Activated naive CD4-positive, alpha-beta T cell treated with anti-CD3 and anti-CD28 coated beads, Interleukin-2, amount 10 ng/mL, durations not matched to agents 7 days and 5 days (primary cell): ENCODE data around the gene IGF1R.
"Not testable (repeated sequence)": the region's sequence is repeated elsewhere in the genome, so short reads cannot be mapped to it uniquely, and the experiment has no call there.

ENCODE experiments used
- CTCF ChIA-PET: fragments of 350-600 bp; sonication (Branson Sonifier 250); formaldehyde crosslinking; loops from one replicate; lab custom pipeline; 2021; ENCODE audit warnings: antibody characterized with exemption; lab: Charles Lee
- DNase-seq: peaks from one replicate; pipeline ENCODE4 v3.0.0-alpha.2; 2020
- H3K27ac Mint-ChIP-seq: one replicate; pipeline ENCODE4 v1.8.0; 2021; ENCODE audit warnings: mild to moderate bottlenecking, moderate library complexity, mixed read lengths
- H3K27me3 Mint-ChIP-seq: one replicate; pipeline ENCODE4 v1.8.0; 2021; ENCODE audit warnings: mild to moderate bottlenecking, mixed read lengths
- H3K36me3 Mint-ChIP-seq: one replicate; pipeline ENCODE4 v1.8.0; 2021; ENCODE audit warnings: mixed read lengths
- H3K4me1 Mint-ChIP-seq: one replicate; pipeline ENCODE4 v1.8.0; 2021; ENCODE audit warnings: mixed read lengths
- H3K4me3 Mint-ChIP-seq: one replicate; pipeline ENCODE4 v1.8.0; 2021; ENCODE audit warnings: mild to moderate bottlenecking, moderate library complexity, mixed read lengths
- H3K9me3 Mint-ChIP-seq: one replicate; pipeline ENCODE4 v1.8.0; 2021; ENCODE audit warnings: mixed read lengths

The IGF1R gene

DNA sequence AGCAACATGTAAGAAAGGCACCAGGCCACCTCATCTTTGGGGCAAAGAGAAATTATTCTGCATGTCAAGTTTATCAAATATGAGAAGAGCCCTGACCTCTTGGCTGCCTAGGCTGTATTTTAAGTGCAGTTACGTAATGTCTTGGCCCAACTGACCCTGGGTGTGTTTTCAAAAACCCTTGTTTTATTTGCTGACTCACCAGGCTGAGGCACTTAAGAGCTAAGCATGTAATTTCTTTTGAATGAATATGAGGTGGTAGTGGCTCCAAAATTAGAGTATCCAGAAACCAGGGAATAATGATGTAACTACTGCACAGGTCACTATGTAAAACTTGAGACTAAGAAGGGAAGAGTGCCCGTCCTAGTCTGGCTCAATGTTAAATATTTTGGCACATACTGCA is 335.0 kb downstream of the IGF1R start:
- H3K27me3 Mint-ChIP-seq: no peaks in the 10 kb centered on the region
- DNase-seq: no peak
- CTCF ChIA-PET: no interaction called here

DNA sequence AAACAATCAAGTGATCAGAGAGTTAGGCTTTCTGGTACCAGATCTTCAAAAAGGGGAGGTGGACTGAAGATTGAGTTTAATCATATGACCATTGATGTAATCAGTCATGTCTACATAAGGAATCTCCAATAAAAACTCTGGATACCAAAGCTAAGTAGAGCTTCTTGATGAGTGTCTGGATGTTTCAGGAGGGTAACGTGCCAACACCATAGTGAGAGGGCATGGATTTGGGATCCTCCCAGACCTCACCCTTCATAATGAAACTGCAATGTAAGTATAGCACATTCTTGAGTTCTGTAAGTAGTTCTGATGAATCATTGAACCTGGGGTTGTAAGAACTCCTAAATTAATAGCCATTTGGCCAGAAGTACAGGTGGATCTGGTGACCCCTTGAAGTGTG is 337.9 kb downstream of the IGF1R start:
- Mint-ChIP-seq H3K4me1 (no peaks in the 10 kb centered on the region), H3K27ac (no peak overlapping the region), H3K27me3 (no peaks in the 10 kb centered on the region), H3K4me3 (no peak overlapping the region), H3K9me3 (peaks cover 20% of the 10 kb centered on the region), H3K36me3 (no peaks in the 10 kb centered on the region)
- CTCF ChIA-PET: interaction anchor here (0.6 kb wide), 1 partner anchor 546 kb away, joined by 3 read pairs; no protein-coding TSS in a partner anchor
- DNase-seq: no peak

More for the DNA sequence above, 335.0 kb downstream of the IGF1R start:
- H3K27ac Mint-ChIP-seq: no peak overlapping the region
- no peaks in the 10 kb centered on the region for H3K36me3 Mint-ChIP-seq
- H3K9me3 Mint-ChIP-seq: peaks cover 20% of the 10 kb centered on the region
- no peaks in the 10 kb centered on the region for H3K4me1 Mint-ChIP-seq
- H3K4me3 Mint-ChIP-seq: no peak overlapping the region

DNA sequence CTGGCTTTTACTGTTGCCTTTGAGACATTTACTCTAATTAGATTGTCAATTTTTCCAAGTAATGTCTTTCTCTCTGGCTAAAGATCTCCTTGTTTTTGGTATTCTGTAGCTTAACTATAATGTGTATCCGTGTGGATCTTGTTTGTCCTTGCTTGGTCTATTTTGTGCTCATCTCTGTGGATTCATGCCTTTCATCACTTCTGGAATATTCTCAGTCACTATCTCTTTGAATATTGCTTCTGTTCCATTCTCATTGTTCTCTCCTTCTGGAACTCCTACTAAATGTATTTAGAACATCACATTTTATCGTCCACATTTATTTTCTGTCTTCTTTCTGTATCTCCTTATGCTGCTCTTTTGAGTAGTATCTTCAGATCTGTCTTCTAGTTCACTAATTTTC is 346.6 kb downstream of the IGF1R start:
- H3K27me3 Mint-ChIP-seq: no peaks in the 10 kb centered on the region
- peaks cover 5% of the 10 kb centered on the region for H3K9me3 Mint-ChIP-seq
- no peak overlapping the region for H3K27ac Mint-ChIP-seq
- DNase-seq: no peak
- H3K36me3 Mint-ChIP-seq: no peaks in the 10 kb centered on the region
- H3K4me3 Mint-ChIP-seq: no peak overlapping the region
- no peaks in the 10 kb centered on the region for H3K4me1 Mint-ChIP-seq
- CTCF ChIA-PET: no interaction called here

DNA sequence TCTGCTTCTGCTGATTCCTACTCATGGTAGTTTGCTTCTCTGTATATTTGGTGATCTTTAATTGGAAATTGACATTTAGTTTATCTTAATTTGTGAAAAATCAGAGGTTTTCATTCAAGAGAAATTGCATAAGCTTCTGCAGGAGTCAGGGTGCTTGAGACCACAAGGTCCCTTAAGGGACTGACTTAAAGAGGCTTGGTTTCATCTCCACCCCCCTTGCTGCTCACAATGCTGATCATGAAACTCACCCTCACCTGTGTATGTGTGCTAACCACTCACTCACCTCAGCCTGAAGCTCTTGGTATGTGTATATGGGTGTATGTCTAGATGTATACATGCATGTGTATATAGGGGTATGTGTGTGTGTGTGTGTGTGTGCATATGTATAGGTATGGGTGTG is 347.8 kb downstream of the IGF1R start:
- Mint-ChIP-seq H3K36me3 (no peaks in the 10 kb centered on the region), H3K4me3 (no peak overlapping the region), H3K27me3 (no peaks in the 10 kb centered on the region), H3K27ac (no peak overlapping the region), H3K9me3 (peaks cover 5% of the 10 kb centered on the region), H3K4me1 (no peaks in the 10 kb centered on the region)
- DNase-seq: no peak
- CTCF ChIA-PET: no interaction called here

DNA sequence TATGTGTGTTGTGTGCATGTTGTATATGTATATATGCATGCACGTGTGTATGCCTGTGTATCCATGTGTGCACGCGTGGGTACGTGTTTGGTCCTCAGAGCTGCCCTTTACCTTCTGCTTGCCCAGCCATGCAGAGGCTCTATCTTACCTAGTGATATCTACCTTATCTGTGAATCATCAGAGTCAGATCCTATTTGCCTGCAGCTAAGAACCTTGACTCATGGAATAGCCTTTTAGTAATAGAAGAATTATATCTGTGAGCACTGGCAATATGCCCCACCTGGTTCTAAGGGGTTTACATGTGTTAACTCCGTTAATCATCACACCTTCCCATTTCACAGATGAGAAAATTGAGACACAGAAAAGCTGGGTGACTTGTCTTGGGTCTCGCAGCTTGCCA is 348.3 kb downstream of the IGF1R start:
- Mint-ChIP-seq H3K27me3 (no peaks in the 10 kb centered on the region), H3K27ac (no peak overlapping the region), H3K9me3 (peaks cover 5% of the 10 kb centered on the region), H3K4me1 (no peaks in the 10 kb centered on the region), H3K36me3 (no peaks in the 10 kb centered on the region), H3K4me3 (no peak overlapping the region)
- CTCF ChIA-PET: interaction anchor here (0.8 kb wide), 1 partner anchor 853 kb away, joined by 3 read pairs; no protein-coding TSS in a partner anchor
- no peak for DNase-seq

DNA sequence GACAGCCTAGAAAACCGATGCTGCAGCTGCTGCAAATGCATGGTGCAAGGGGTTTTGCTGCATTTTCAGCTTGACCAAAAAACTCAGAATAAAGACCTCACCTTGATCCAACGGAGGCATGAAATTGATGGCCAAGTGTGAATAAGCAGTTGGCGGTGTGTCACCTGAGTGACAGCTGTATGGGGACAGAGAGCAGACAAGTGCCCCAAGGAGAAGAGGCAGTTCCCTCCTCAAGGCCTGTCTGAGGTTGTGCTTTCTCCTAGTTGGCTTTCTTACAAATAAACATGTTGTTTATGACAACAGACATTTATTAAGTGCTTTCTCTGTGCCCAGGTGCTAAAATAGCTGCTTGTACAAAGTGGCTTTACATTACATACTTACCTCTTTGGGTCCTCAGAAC is 349.0 kb downstream of the IGF1R start:
- DNase-seq: no peak
- Mint-ChIP-seq H3K4me1 (no peaks in the 10 kb centered on the region), H3K36me3 (no peaks in the 10 kb centered on the region), H3K4me3 (no peak overlapping the region), H3K9me3 (peaks cover 5% of the 10 kb centered on the region), H3K27ac (no peak overlapping the region), H3K27me3 (peaks cover 4% of the 10 kb centered on the region)
- CTCF ChIA-PET: interaction anchor here (0.8 kb wide), 1 partner anchor 854 kb away, joined by 3 read pairs; no protein-coding TSS in a partner anchor

DNA sequence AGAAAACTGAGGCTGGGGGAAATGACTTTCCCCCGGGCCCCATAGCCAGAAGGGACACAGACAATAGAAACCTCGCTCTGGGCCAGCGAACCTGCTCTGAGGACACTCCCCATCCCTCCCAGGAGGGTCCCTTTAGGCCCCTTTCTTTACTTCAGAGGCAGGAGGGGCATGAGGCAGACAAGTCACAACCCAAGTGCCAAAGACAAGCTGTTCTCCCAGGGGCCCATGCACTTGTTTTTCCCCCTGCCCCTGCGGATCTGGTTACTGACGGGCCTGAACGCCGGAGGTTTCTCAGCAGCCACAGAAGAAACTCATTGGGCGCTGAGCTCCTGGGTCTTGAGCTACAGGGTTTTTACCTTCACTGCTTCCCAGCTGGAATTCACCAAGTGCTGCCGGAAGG is 349.4 kb downstream of the IGF1R start:
- H3K4me1 Mint-ChIP-seq: no peaks in the 10 kb centered on the region
- peaks cover 5% of the 10 kb centered on the region for H3K9me3 Mint-ChIP-seq
- DNase-seq: no peak
- H3K27ac Mint-ChIP-seq: no peak overlapping the region
- CTCF ChIA-PET: no interaction called here
- no peak overlapping the region for H3K4me3 Mint-ChIP-seq
- no peaks in the 10 kb centered on the region for H3K36me3 Mint-ChIP-seq
- H3K27me3 Mint-ChIP-seq: peaks cover 4% of the 10 kb centered on the region

DNA sequence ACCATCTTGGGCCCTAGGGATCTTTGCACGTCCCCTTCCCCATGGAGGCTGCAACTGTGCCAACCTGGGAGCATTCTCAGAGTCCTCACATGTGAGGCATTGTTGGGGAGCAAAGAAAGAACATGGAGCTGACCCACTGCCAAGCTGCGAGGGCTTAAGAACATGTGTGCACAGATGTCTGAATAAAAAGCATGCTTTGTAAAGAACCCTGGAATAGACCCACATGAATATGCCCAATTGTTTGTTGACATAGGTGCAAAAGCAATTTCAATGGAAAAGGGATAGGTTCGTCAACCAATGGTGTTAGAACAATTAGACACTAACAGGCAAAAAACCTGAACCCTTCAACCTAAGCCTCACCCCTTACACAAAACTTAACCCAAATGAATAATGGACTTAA is 349.9 kb downstream of the IGF1R start:
- DNase-seq: no peak
- Mint-ChIP-seq H3K36me3 (no peaks in the 10 kb centered on the region), H3K9me3 (peaks cover 5% of the 10 kb centered on the region), H3K27me3 (peaks cover 4% of the 10 kb centered on the region), H3K27ac (no peak overlapping the region), H3K4me1 (no peaks in the 10 kb centered on the region), H3K4me3 (no peak overlapping the region)
- CTCF ChIA-PET: no interaction called here

DNA sequence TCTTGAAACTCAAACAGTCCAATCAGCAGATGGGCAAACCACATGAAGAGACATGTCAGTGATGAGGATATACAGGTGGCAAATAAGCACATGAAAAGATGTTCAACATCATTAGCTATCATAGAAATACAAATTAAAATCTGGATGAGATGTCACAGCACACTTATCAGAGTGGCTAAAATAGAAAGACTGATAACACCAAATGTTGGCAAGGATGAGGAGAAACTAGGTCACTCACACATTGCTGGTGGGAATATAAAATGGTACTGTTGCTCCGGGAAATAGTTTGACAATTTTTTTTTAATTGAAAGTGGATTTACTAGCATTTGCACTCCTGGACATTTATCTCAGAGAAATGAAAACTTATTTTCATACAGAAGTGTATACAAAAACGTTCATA is 350.9 kb downstream of the IGF1R start:
- DNase-seq: no peak
- H3K27ac Mint-ChIP-seq: no peak overlapping the region
- H3K9me3 Mint-ChIP-seq: peaks cover 5% of the 10 kb centered on the region
- CTCF ChIA-PET: no interaction called here
- H3K4me1 Mint-ChIP-seq: no peaks in the 10 kb centered on the region
- no peaks in the 10 kb centered on the region for H3K36me3 Mint-ChIP-seq
- H3K4me3 Mint-ChIP-seq: no peak overlapping the region
- peaks cover 4% of the 10 kb centered on the region for H3K27me3 Mint-ChIP-seq

DNA sequence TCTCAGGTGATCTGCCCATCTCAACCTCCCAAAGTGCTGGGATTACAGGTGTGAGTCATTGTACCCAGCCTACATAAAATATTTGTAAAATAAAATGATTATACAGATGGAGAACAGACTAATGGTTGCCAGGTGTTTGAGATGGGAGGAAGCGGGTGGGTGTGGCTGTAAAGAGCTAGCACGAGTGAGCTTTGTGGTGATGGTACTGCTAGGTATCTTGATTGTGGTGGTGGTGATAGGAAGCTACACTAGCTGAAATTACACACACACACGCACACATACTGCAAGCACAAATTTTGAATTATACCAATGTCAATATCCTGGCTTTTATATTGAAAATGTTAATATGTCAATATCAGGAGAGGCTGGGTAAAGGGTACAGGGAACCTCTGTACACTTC is 353.9 kb downstream of the IGF1R start:
- CTCF ChIA-PET: no interaction called here
- no peak for DNase-seq
- Mint-ChIP-seq H3K9me3 (peaks cover 1% of the 10 kb centered on the region), H3K27me3 (peaks cover 4% of the 10 kb centered on the region), H3K4me3 (no peak overlapping the region), H3K4me1 (no peaks in the 10 kb centered on the region), H3K36me3 (no peaks in the 10 kb centered on the region), H3K27ac (no peak overlapping the region)

DNA sequence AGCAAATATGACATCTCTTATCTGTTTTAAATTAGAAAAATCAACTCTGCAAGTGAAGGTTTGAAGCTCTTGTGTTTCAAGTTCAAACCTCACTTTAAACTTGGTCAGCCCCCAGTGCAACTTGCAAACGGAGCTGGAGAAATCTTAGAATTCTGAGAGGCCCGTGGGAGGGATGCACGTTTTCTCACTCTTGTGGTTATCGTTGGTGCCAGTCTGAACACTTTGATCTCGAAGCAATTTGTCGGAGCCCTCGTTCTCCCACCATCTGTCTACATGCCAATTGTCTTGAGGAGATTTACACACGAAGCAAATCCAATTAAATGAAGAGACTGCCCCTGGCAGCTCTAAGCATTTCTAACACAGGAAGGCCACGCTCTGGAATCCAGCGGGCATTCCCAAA is 355.0 kb downstream of the IGF1R start:
- H3K27ac Mint-ChIP-seq, H3K27me3 Mint-ChIP-seq, H3K4me1 Mint-ChIP-seq, DNase-seq, H3K4me3 Mint-ChIP-seq, H3K36me3 Mint-ChIP-seq, CTCF ChIA-PET, H3K9me3 Mint-ChIP-seq: not testable (repeated sequence)

DNA sequence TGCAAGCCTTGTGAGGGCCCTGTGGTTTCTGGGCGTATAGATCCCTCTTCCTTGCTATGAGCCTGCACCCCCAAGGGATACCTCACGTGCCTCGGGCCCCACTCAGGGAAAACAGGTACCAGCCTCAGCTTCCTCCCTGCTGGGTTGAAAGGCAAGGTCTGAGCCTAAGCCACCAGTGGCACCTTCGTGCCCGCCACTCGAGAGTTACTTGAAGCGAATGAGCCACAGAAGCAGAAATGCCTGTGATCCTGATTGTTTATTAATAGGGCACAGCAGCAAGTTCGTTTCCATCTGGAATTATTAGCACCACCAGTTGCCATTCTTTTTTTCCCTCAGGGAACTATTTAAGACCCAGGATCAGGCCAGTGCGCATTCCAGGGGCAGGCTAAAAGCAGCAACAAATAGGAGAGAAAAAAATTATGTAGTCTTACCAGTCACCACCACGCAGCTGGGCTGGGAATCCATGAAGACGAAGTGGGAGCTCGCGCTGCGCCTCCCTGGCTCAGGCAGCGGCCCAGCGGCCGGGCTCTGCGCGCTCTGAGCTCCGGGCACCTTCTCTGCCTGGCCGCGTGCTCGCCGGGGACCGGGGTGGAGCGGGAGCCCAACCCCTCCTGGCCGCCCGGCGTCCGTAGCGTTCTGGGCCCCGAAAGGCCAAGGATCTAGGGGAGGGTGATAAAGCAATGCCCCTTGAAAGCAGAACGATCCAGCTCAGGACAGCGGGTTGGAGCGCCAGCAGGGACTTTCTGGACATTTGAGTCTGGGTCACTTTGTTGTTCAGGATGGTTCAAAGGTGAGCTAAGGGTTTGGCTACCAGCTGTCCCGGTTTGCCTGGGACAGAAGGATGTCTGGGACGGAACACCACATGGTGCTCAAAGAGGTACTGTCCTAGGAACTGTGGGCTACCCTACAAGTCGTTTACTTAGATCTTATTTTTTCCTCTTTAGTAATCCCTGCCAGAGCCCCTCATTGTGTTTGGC is 356.9 kb downstream of the IGF1R start:
- H3K9me3 Mint-ChIP-seq, H3K27me3 Mint-ChIP-seq, H3K27ac Mint-ChIP-seq, H3K36me3 Mint-ChIP-seq, DNase-seq, CTCF ChIA-PET, H3K4me3 Mint-ChIP-seq, H3K4me1 Mint-ChIP-seq: not testable (repeated sequence)

DNA sequence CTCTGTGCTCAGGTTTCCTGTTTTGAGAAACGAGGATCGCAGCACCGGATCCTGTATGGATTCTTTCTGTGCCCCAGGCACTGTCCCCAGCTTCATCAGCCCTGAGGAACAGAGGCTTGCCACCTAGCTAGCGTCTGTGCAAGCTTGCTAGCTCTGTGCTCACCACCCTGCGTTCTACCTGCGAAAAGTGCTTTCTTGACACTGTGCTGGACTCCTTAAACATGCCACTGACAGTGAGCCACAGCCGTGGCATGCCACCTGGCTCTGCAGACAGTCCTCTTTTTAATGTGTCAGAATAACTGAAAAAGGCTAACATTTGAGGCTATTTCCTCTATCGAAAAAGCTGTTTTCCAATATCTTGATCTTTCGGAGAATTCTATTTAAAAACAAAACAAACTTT is 357.8 kb downstream of the IGF1R start:
- CTCF ChIA-PET: no interaction called here
- Mint-ChIP-seq H3K9me3 (no peaks in the 10 kb centered on the region), H3K4me1 (no peaks in the 10 kb centered on the region), H3K4me3 (no peak overlapping the region), H3K27me3 (peaks cover 12% of the 10 kb centered on the region), H3K36me3 (no peaks in the 10 kb centered on the region), H3K27ac (no peak overlapping the region)
- DNase-seq: no peak

DNA sequence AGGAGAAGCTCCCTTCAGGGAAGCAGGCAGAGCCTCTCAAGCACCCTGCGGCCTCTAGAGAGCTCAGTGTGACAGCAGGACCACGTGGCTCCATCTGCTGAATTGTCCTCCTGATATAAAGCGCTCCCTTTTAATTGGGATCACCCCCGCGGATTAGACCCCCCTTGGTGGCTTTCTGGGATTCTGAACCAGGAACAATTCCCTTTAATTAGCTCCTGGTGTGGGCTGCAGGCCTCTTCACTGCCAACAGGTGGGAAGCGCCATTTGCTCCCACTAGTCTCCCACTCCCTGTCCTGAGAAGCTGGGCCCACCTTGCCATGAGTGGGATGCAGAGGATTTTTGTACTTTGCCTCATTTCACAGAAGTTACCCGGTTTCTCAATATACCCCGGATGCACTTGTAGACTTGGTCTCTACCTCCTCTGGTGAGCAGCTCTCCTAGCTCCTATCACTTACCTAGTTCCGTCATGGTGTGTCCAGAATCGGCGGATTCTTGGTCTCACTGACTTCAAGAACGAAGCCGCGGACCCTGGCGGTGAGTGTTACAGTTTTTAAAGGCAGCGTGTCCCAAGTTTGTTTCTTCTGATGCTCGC is 358.7 kb downstream of the IGF1R start:
- peaks cover 16% of the 10 kb centered on the region for H3K27me3 Mint-ChIP-seq
- H3K4me1 Mint-ChIP-seq: no peaks in the 10 kb centered on the region
- H3K4me3 Mint-ChIP-seq: no peak overlapping the region
- H3K36me3 Mint-ChIP-seq: no peaks in the 10 kb centered on the region
- DNase-seq: no peak
- no peak overlapping the region for H3K27ac Mint-ChIP-seq
- CTCF ChIA-PET: no interaction called here
- no peaks in the 10 kb centered on the region for H3K9me3 Mint-ChIP-seq
